Astrocyte of the hippocampus (primary cell): Measurements from ENCODE around the gene COPG2.
"Not testable (repeated sequence)": the region's sequence is repeated elsewhere in the genome, so short reads cannot be mapped to it uniquely, and the experiment has no call there.

Source experiments
- DNase-seq: peaks from one replicate; pipeline ENCODE4 v3.0.0; 2011; ENCODE audit warnings: low read depth, low spot score

The COPG2 gene

GRCh38 chr7:130668258-130669084, at the start of gene COPG2:
TSS of gene COPG2 (minus strand) at chr7:130668748. CDS start at chr7:130668668, 80 bp downstream.
- DNase-seq, result peak; percentile 96

DNA sequence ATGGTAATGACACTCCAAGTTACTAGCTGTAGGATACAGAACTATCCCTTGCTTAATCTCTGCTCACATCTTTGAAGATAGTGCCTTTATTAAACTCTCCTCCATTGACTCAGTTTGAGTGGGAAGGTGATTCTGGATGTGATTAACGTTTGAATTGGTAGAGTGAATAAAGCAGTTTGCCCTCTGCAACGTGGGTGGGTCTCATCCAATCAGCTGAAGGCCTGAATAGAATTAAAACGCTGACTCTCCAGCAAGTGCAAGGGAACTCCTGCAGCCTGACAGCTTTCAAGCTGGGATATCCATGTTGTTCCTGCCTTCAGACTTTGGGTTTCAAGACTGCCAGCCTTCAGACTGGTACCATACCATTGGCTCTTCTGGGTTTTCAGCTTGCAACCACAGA, 43.9 kb upstream of the COPG2 start:
- no peak for DNase-seq

GRCh38 chr7:130708766-130709165, 40.2 kb upstream of the COPG2 start:
- no peak for DNase-seq

GRCh38 chr7:130708001-130708400, 39.5 kb upstream of the COPG2 start:
- DNase-seq, result no peak

- DNase-seq, result no peak
Observed at GRCh38 chr7:130703851-130704250, 35.3 kb upstream of the COPG2 start.

- no peak for DNase-seq
Observed at GRCh38 chr7:130701650-130702049, 33.1 kb upstream of the COPG2 start.

DNA sequence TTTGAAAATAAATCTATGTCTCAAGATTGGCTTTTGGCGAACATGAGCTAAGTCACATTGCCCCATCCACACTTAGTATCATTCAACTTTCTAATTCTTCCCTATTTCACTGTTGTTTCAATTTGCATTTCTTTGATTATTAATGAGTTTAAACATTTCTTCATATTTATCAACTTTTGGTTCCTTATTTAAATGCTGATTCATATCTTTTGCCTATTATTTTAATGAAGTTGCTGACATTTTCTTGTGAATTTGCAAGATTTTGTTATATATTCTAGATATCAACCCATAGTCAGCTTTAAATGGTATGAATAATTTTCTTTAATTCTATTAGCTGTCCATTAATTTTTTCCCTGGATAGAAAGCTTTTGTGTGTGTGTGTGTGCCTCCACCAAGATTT, 32.2 kb upstream of the COPG2 start:
- no peak for DNase-seq

GRCh38 chr7:130699686-130700085, 31.1 kb upstream of the COPG2 start:
- no peak for DNase-seq

GRCh38 chr7:130697820-130698219, 29.3 kb upstream of the COPG2 start:
- no peak for DNase-seq

DNA sequence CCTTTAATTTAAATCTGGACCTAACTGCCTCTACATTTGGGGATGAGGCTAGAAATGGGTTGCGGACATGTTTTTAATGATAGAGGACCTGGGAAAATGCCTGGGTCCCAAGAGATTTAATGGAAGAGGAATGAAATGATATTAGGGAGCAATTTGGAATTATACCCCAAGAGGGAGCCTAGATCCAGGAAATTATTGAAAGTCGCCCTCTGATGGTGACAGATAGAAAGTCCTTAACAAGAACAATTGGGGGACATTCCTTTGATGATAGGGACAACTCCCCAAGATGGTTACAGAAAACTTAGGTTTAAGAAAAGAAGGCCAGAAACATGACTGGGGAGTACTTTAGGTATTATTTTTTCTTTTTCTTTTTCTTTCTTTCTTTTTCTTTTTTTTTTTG, 27.3 kb upstream of the COPG2 start:
- DNase-seq, result peak; percentile 41

GRCh38 chr7:130692396-130692795, 23.8 kb upstream of the COPG2 start:
- DNase-seq, result not testable (repeated sequence)

GRCh38 chr7:130689683-130690082, 21.1 kb upstream of the COPG2 start:
- DNase-seq, result no peak

GRCh38 chr7:130683026-130683425, 14.5 kb upstream of the COPG2 start:
- peak; percentile 10 for DNase-seq

DNA sequence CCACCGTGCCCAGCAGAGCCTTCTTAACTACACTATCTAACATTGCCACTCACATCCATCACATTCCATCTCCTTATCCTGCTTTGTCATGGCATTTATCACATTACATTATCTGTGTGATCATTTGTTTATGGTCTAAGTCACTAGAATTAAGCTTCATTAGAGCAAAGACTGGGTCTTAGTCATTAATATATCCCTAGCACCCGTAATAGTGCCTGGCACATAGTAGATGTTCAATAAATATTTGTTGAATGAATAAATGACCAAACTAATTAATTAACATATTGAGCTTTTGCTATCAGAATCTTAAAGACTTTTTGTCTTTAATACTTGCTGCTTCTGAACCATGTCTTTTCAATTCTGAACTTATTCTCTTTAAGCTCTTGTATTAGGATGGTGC, 5.9 kb upstream of the COPG2 start:
- no peak for DNase-seq

GRCh38 chr7:130673066-130673465, 4.5 kb upstream of the COPG2 start:
- DNase-seq, result no peak

- DNase-seq, result no peak
Observed at GRCh38 chr7:130672146-130672545, 3.6 kb upstream of the COPG2 start.

GRCh38 chr7:130669085-130669700, 645 bp upstream of the COPG2 start:
- DNase-seq, result no peak

DNA sequence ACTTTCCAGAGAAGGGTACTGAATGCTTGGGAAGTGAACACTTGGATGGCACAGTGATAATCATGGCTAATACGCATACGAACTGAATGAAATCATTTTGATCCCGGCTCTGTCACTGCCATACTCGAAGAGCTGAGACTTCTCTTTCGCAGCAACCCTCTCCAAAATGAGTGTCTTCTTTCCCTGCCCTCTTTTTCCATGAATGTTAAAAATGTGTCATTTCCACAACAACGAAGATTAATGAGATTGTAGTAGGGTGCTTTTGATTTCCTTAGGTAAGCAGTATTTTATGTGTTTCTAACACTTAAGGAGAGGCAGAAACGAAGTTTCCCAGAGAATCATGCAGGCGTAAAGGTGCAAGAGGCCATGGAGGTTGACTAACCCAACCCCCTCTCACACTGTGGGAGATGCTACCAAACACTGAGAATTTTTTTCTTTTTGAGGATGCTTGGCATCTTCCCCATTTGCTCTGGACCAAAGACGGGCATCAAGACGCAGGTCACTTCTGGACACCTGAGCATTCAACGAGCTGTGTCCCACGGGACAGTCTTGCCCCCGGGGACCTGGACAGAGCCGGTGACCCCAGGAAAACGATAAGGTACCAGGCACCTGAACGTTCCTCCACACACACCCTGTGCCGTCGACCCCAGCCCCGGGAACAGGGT, 823 bp downstream of the COPG2 start:
- no peak for DNase-seq

DNA sequence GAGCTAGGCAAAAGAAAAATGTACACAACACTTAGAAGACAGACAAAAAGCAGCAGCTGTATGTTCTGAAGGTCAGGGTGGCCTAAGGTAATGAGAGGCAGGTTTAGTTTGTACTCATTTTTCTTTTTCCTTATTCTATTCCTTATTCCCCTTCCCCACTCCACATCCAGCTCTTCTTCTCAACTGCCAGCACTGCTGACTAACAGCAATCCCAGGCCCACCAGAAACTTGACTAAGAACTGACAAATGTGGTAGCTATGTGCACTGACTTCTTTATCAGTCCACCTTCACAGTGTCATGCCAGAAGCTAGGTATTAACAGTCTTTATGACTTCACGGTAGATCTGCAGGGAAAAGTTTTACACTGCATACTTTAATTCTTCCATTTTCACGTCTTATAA, 6.1 kb downstream of the COPG2 start:
- peak; percentile 26 for DNase-seq

- DNase-seq, result no peak
Observed at GRCh38 chr7:130655286-130655685, 13.3 kb downstream of the COPG2 start.

DNA sequence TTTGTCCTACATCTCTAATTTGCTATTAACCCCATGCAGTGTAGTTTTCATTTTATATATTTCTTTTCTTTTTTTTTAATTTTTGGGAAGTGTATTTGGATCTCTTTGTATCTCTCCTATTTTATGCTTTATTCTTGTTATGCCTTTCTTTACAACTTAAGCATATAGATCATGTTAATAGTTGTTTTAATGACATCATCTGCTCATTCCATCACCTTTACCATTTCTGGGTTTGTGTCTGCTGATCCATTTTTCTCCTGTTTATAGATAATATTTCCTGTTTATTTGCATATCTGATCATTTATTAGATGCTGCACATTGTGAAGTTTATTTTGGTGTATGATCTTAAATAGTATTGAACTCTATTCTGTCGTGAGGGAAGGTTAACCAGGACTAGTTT, 13.7 kb downstream of the COPG2 start:
- no peak for DNase-seq

- no peak for DNase-seq
Observed at GRCh38 chr7:130650611-130651120, 17.9 kb downstream of the COPG2 start.
